GM12878 (cell line): ENCODE data around the gene PDPK1. TPM values are rescaled to one million over a fixed set of nuclear protein-coding genes. Genes with fewer than 3 reads are reported as not detected.

Source experiments
- ATAC-seq: fragments of 200-7000 bp; cut with Tn5 transposase; 3 replicates; pipeline ENCODE4 v1.9.1; 2020; ENCODE audit warnings: mild to moderate bottlenecking, moderate library complexity
- BruUV-seq: library from RNA; stranded (reverse); fragments of 400-500 nt; replicated peaks from 2 replicates; lab custom pipeline; 2021; lab: Mats Ljungman, UMichigan
- CTCF ChIA-PET: fragments of 300-600 bp; sonication (Branson Sonifier 250); formaldehyde crosslinking; extraction: SDS; loops from one replicate; lab custom pipeline; 2021; ENCODE audit warnings: inconsistent platforms; lab: Yijun Ruan, JAX
- POLR2A ChIA-PET: fragments of 350-600 bp; formaldehyde crosslinking; extraction: SDS; loops from one replicate; lab custom pipeline; 2021; ENCODE audit warnings: inconsistent platforms; lab: Charles Lee
- RAD21 ChIA-PET: fragments of 300-600 bp; sonication (Branson Sonifier 250); formaldehyde crosslinking; loops from one replicate; lab custom pipeline; 2023; ENCODE audit warnings: antibody characterized with exemption; ENCODE audit not compliant: unreplicated experiment; lab: Charles Lee
- SMC1A ChIA-PET: fragments of 300-600 bp; sonication (Branson Sonifier 250); formaldehyde crosslinking; loops from one replicate; lab custom pipeline; 2023; ENCODE audit not compliant: unreplicated experiment, uncharacterized antibody; lab: Charles Lee
- DNase-seq: peaks from one replicate; pipeline ENCODE4 v3.0.0-alpha.2; 2011; ENCODE audit warnings: low read depth, low spot score
- FAIRE-seq: peaks from 3 replicates; lab custom pipeline; 2011; peaks lifted over from hg19 to GRCh38; lab: Jason Lieb, UNC
- H2AFZ ChIP-seq: 2 replicates; pipeline ENCODE4 v1.6.0; 2011; ENCODE audit warnings: low read depth, low read length, control low read depth; ENCODE audit not compliant: control insufficient read depth
- H3K27ac ChIP-seq: 2 replicates; pipeline ENCODE4 v1.5.1; 2011; ENCODE audit warnings: control low read depth; ENCODE audit not compliant: control insufficient read depth, insufficient read depth
- H3K27me3 ChIP-seq, 2 experiments: replicated peaks in 1 of 2; 2 replicates each; pipeline versions ENCODE4 v1.6.0 to v1.6.1; 2011; ENCODE audit warnings: low read length in 1 of 2; ENCODE audit not compliant: control insufficient read depth in 2 of 2, insufficient read depth in 2 of 2
- H3K36me3 ChIP-seq, 2 experiments: 2 replicates each; pipeline ENCODE4 v1.5.1; 2011; ENCODE audit warnings: low read length in 1 of 2; ENCODE audit not compliant: control insufficient read depth in 2 of 2, insufficient read depth in 2 of 2
- H3K4me1 ChIP-seq: 2 replicates; pipeline ENCODE4 v1.6.1; 2011; ENCODE audit warnings: mild to moderate bottlenecking, low read length, moderate library complexity, mixed read lengths; ENCODE audit not compliant: control insufficient read depth, insufficient read depth
- H3K4me2 ChIP-seq: 2 replicates; pipeline ENCODE4 v1.6.0; 2011; ENCODE audit warnings: control low read depth; ENCODE audit not compliant: control insufficient read depth, insufficient read depth
- H3K4me3 ChIP-seq: fragments of 200-600 bp; sonication (generic); 2 replicates; pipeline ENCODE4 v1.5.1; 2016
- H3K79me2 ChIP-seq: 2 replicates; pipeline ENCODE4 v1.6.0; 2011; ENCODE audit warnings: low read length; ENCODE audit not compliant: control insufficient read depth, insufficient read depth
- H3K9ac ChIP-seq: 2 replicates; pipeline ENCODE4 v1.8.0; 2011; ENCODE audit warnings: low read length, control low read depth, mixed read lengths; ENCODE audit not compliant: control insufficient read depth, insufficient read depth
- H3K9me3 ChIP-seq: replicated peaks from 3 replicates; pipeline ENCODE4 v1.5.1; 2011; ENCODE audit warnings: mild to moderate bottlenecking, low read length; ENCODE audit not compliant: control insufficient read depth, insufficient read depth
- H4K20me1 ChIP-seq: 2 replicates; pipeline ENCODE4 v1.6.0; 2011; ENCODE audit not compliant: control insufficient read depth, insufficient read depth
- BHLHE40 ChIP-seq, 2 experiments: fragments of 450-650 bp in 1 of 2; IDR thresholded peaks; 2 replicates each; pipeline ENCODE4 v1.6.1; 2011 to 2017; ENCODE audit warnings: low read depth in 2 of 2, borderline replicate concordance in 1 of 2, improper control_type of control experiment in 1 of 2, low read length in 1 of 2, mild to moderate bottlenecking in 1 of 2
- CEBPB ChIP-seq, 2 experiments: fragments of 150-350 bp in 1 of 2; IDR thresholded peaks; 2 replicates each; pipeline ENCODE4 v1.6.1; 2012 to 2014; ENCODE audit warnings: low read depth in 2 of 2, low read length in 2 of 2, borderline replicate concordance in 1 of 2, inconsistent platforms in 1 of 2
- E4F1 ChIP-seq: fragments of 450-650 bp; IDR thresholded peaks from 2 replicates; pipeline ENCODE4 v1.6.1; 2018; ENCODE audit warnings: borderline replicate concordance, mild to moderate bottlenecking; ENCODE audit not compliant: partially characterized antibody
- MLLT1 ChIP-seq: fragments of 450-650 bp; IDR thresholded peaks from 2 replicates; pipeline ENCODE4 v1.6.1; 2016; ENCODE audit warnings: mild to moderate bottlenecking
- MTA2 ChIP-seq: fragments of 450-650 bp; IDR thresholded peaks from 2 replicates; pipeline ENCODE4 v1.6.1; 2016; ENCODE audit warnings: low read depth, mild to moderate bottlenecking, moderate library complexity
- SMC3 ChIP-seq: IDR thresholded peaks from 2 replicates; pipeline ENCODE4 v1.6.1; 2011; ENCODE audit warnings: low read length, improper control_type of control experiment, borderline replicate concordance
- ZBED1 ChIP-seq: IDR thresholded peaks from 2 replicates; pipeline ENCODE4 v1.6.1; 2016; ENCODE audit warnings: borderline replicate concordance
- ZBTB40 ChIP-seq: fragments of 450-650 bp; IDR thresholded peaks from 2 replicates; pipeline ENCODE4 v1.6.1; 2016; ENCODE audit warnings: mild to moderate bottlenecking, moderate library complexity, borderline replicate concordance
- WGBS: methylation state at CpG from one replicate; pipeline ENCODE4 v1.1.6; 2016; ENCODE audit warnings: low lambda C conversion rate; ENCODE audit not compliant: insufficient replicate concordance, insufficient coverage; ENCODE audit errors: missing lambda C conversion rate; 5-methylcytosine and 5-hydroxymethylcytosine counted together
- in situ Hi-C: fragments of 300-500 bp; cut with MboI; formaldehyde crosslinking; loops from 9 replicates; pipeline ENCODE4 v1.14.3; 2018; ENCODE audit warnings: mixed read lengths
- intact Hi-C: fragments of 100-400 bp; cut with micrococcal nuclease; formaldehyde crosslinking; loops from one replicate; pipeline ENCODE4 v1.14.2; 2022; ENCODE audit not compliant: unreplicated experiment
- polyA plus RNA-seq, 11 experiments: library from polyadenylated mRNA; depleted of rRNA in 4 of 11; unstranded in 6 of 11; stranded (reverse) in 5 of 11; fragments of >200 nt; fragmentation: Nextera tagmentation in 4 of 11; fragmentation: Illumina TruSeq in 1 of 11; extraction: Ambion mirVana in 4 of 11; extraction: Trizol in 1 of 11; gene quantifications; 1 replicate in 1 of 11; 2 replicates in 10 of 11; pipeline versions ENCODE4 v1.2.1 to v1.2.3, GENCODE V29; 2011 to 2016; ENCODE audit warnings: inconsistent platforms in 2 of 11, missing spikeins in 2 of 11, low read depth in 1 of 11
- total RNA-seq, 4 experiments: library from RNA; depleted of rRNA in 3 of 4; stranded (reverse); fragments of >200 nt in 3 of 4; fragmentation: Illumina TruSeq in 1 of 4; extraction: Trizol in 1 of 4; gene quantifications; 2 replicates each; pipeline versions ENCODE4 v1.2.1 to v1.2.3, GENCODE V29; 2013 to 2021
- TF ChIP-seq, protein P1 (sequence below): fragments of 150-350 bp; IDR thresholded peaks from 2 replicates; pipeline ENCODE4 v1.6.1; 2016; ENCODE audit warnings: low read depth, low read length

PDPK1 gene
- total and polyA plus RNA-seq, 10 of the 15 experiments (the other 5 are each of a cell fraction or from before 2014, with no cell fraction given), result 3.9 to 41.3 (median 25.5) TPM

DNA sequence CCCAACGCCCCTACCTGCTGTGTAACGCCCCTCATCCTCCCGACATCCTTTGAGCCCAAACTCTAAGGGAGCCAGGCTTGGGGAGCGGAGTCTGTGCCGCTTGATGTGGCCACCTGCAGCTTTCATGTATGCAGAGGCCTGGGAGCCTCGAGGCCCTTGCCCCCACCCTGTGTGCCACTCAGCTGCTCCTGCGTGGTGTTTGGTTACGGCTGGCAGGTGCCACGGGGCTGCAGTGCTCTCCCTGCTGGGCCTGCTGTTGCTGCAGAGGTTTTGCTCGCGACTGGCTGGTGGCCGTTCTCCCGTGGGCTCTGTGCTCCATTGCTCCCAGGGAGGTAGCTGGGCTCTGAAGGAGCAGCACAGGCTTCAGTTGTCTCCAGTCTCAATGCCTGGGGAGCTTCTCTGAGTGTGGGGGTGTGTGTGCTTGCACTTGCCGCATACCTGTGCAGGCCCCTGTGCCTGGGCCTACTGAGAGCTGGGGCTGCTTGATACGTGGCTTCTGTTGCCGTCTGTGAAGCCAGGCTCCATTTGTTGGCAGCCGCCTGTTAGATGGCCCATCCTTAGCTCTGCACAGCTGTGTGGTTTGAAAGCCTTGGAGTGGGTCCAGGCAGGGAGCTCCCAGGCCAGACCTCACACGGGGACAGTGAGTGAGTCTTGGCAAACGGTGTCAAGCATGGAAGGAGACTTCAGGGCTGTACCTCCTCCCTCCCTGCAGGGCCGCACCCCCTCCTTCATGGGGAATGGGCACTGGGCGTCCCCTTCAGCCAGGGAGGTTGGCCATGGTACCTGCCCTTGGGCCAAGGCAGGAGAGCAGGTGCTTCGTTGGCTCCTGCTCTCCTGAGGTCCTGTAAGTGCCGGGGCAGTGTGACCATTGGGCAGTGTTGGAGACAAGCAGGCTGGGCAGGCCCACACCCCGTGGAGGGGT, 47.2 kb downstream of the PDPK1 start:
- no peak overlapping the region for H3K27ac ChIP-seq
- H3K4me3 ChIP-seq, result no peak overlapping the region
- no peak for DNase-seq
- H3K4me2 ChIP-seq, result no peak overlapping the region
- no peaks in the 10 kb centered on the region for H3K9me3 ChIP-seq
- intact Hi-C loops, result no loop called here
- ChIA-PET SMC1A (no interaction called here), RAD21 (no interaction called here), CTCF (no interaction called here), POLR2A (no interaction called here)
- no peaks in the 10 kb centered on the region for H4K20me1 ChIP-seq
- H3K79me2 ChIP-seq, result no peaks in the 10 kb centered on the region
- no peaks in the 10 kb centered on the region for H3K27me3 ChIP-seq
- FAIRE-seq, result no peak
- BruUV-seq, result no TSS peak
- WGBS, result 97% methylated on average over 23 of the region's 24 CpGs
- H3K9ac ChIP-seq, result no peak overlapping the region
- in situ Hi-C loops, result no loop called here
- ATAC-seq, result no peak
- no peak overlapping the region for H2AFZ ChIP-seq
- no peaks in the 10 kb centered on the region for H3K4me1 ChIP-seq
- H3K36me3 ChIP-seq, result peaks cover 3 to 20% of the 10 kb centered on the region in 2 experiments; a peak in 3 of 4 replicates
- TF ChIP-seq BHLHE40 (IDR thresholded peaks at IDR 0.05; ENCODE audit: borderline replicate concordance in 1 of 2, low read depth in 2 of 2, low read length in 1 of 2) (no peak), E4F1 (no peak), MTA2 (no peak), SMC3 (no peak), MLLT1 (no peak), CEBPB (IDR thresholded peaks at IDR 0.05; ENCODE audit: borderline replicate concordance in 1 of 2, low read depth in 2 of 2, low read length in 2 of 2) (no peak), ZBTB40 (no peak), ZBED1 (no peak)
- TF ChIP-seq, protein P1, sequence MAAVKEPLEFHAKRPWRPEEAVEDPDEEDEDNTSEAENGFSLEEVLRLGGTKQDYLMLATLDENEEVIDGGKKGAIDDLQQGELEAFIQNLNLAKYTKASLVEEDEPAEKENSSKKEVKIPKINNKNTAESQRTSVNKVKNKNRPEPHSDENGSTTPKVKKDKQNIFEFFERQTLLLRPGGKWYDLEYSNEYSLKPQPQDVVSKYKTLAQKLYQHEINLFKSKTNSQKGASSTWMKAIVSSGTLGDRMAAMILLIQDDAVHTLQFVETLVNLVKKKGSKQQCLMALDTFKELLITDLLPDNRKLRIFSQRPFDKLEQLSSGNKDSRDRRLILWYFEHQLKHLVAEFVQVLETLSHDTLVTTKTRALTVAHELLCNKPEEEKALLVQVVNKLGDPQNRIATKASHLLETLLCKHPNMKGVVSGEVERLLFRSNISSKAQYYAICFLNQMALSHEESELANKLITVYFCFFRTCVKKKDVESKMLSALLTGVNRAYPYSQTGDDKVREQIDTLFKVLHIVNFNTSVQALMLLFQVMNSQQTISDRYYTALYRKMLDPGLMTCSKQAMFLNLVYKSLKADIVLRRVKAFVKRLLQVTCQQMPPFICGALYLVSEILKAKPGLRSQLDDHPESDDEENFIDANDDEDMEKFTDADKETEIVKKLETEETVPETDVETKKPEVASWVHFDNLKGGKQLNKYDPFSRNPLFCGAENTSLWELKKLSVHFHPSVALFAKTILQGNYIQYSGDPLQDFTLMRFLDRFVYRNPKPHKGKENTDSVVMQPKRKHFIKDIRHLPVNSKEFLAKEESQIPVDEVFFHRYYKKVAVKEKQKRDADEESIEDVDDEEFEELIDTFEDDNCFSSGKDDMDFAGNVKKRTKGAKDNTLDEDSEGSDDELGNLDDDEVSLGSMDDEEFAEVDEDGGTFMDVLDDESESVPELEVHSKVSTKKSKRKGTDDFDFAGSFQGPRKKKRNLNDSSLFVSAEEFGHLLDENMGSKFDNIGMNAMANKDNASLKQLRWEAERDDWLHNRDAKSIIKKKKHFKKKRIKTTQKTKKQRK, result no peak
